K562 (cell line): ENCODE measurements around the gene COPS4. TPM values are rescaled to one million over a fixed set of nuclear protein-coding genes. Genes with fewer than 3 reads are reported as not detected.
"Not testable (repeated sequence)": the region's sequence is repeated elsewhere in the genome, so short reads cannot be mapped to it uniquely, and the experiment has no call there.

Experiments
- ATAC-seq: fragments of 200-7000 bp; cut with Tn5 transposase; 3 replicates; pipeline ENCODE4 v1.9.1; 2020; ENCODE audit warnings: moderate library complexity
- BruUV-seq: library from RNA; stranded (reverse); fragments of 400-500 nt; replicated peaks from 2 replicates; lab custom pipeline; 2021; lab: Mats Ljungman, UMichigan
- CTCF ChIA-PET: fragments of 300-600 bp; formaldehyde crosslinking; extraction: SDS; loops from one replicate; lab custom pipeline; 2021; ENCODE audit warnings: low intra/inter-chr PET ratio; lab: Yijun Ruan, JAX
- POLR2A ChIA-PET: fragments of 300-600, 350-650 bp; sonication (Branson Sonifier 250); formaldehyde crosslinking; extraction: SDS; loops from one replicate; lab custom pipeline; 2021; ENCODE audit warnings: antibody characterized with exemption, inconsistent platforms; lab: Yijun Ruan, JAX
- DNase-seq, 4 experiments: peaks; one replicate each; pipeline versions ENCODE4 v3.0.0 to v3.0.0-alpha.2; 2011 to 2018; ENCODE audit warnings: low spot score in 3 of 4, mixed read lengths in 3 of 4; ENCODE audit errors: extremely low read depth in 1 of 4
- FAIRE-seq: peaks from 2 replicates; lab custom pipeline; 2011; peaks lifted over from hg19 to GRCh38; lab: Jason Lieb, UNC
- H2AFZ ChIP-seq: 2 replicates; pipeline ENCODE4 v1.6.0; 2011; ENCODE audit warnings: low read depth, low read length, control low read depth, inconsistent platforms
- H3K27ac ChIP-seq: fragments of 200-600 bp; 3 replicates; pipeline ENCODE4 v1.8.0; 2011; ENCODE audit warnings: low read depth, mild to moderate bottlenecking, control low read depth, inconsistent platforms, low read length, moderate library complexity, mixed read lengths; ENCODE audit errors: extremely low read depth
- H3K27me3 ChIP-seq, 2 experiments: fragments of 300-600 bp in 1 of 2; 2 replicates in 1 of 2; 3 replicates in 1 of 2; pipeline versions ENCODE4 v1.6.0 to v1.8.0; 2011; ENCODE audit warnings: inconsistent platforms in 2 of 2, low read length in 2 of 2, mild to moderate bottlenecking in 1 of 2, mixed read lengths in 1 of 2, moderate library complexity in 1 of 2; ENCODE audit not compliant: control insufficient read depth in 2 of 2, insufficient read depth in 2 of 2
- H3K36me3 ChIP-seq: fragments of 300-600 bp; 3 replicates; pipeline ENCODE4 v1.8.0; 2011; ENCODE audit warnings: mild to moderate bottlenecking, low read length, inconsistent platforms; ENCODE audit not compliant: control insufficient read depth, insufficient read depth
- H3K4me1 ChIP-seq, 2 experiments: fragments of 200-600 bp in 1 of 2; replicated peaks in 1 of 2; 2 replicates in 1 of 2; 3 replicates in 1 of 2; pipeline versions ENCODE4 v1.5.1 to v1.8.0; 2011; ENCODE audit warnings: inconsistent platforms in 2 of 2, low read length in 2 of 2, mild to moderate bottlenecking in 1 of 2, mixed read lengths in 1 of 2, moderate library complexity in 1 of 2; ENCODE audit not compliant: control insufficient read depth in 2 of 2, insufficient read depth in 2 of 2
- H3K4me2 ChIP-seq: 2 replicates; pipeline ENCODE4 v1.6.1; 2011; ENCODE audit warnings: low read length, control low read depth, inconsistent platforms, mixed read lengths; ENCODE audit not compliant: insufficient read depth
- H3K4me3 ChIP-seq: fragments of 200-600 bp; sonication (generic), shearing (Covaris generic); 2 replicates; pipeline ENCODE4 v1.5.1; 2016; ENCODE audit warnings: control low read depth, inconsistent platforms
- H3K79me2 ChIP-seq: fragments of 200-600 bp; 3 replicates; pipeline ENCODE4 v1.8.0; 2011; ENCODE audit warnings: low read length, inconsistent platforms; ENCODE audit not compliant: control insufficient read depth, insufficient read depth
- H3K9ac ChIP-seq, 2 experiments: 2 replicates each; pipeline versions ENCODE4 v1.6.0 to v1.6.1; 2011; ENCODE audit warnings: low read depth in 2 of 2, low read length in 2 of 2, control low read depth in 1 of 2, inconsistent platforms in 1 of 2, mild to moderate bottlenecking in 1 of 2, mixed read lengths in 1 of 2; ENCODE audit not compliant: insufficient read depth in 1 of 2
- H3K9me1 ChIP-seq: one replicate; pipeline ENCODE4 v1.6.0; 2011; ENCODE audit warnings: inconsistent platforms, mild to moderate bottlenecking, low read length, moderate library complexity; ENCODE audit not compliant: control insufficient read depth, insufficient read depth
- H3K9me3 ChIP-seq: replicated peaks from 2 replicates; pipeline ENCODE4 v1.5.1; 2011; ENCODE audit warnings: low read depth, low read length, inconsistent platforms; ENCODE audit not compliant: control insufficient read depth, insufficient read depth
- H4K20me1 ChIP-seq: replicated peaks from 2 replicates; pipeline ENCODE4 v1.6.1; 2011; ENCODE audit warnings: low read length, inconsistent platforms, mixed read lengths; ENCODE audit not compliant: control insufficient read depth, insufficient read depth
- BCOR ChIP-seq: fragments of 450-650 bp; IDR thresholded peaks from 2 replicates; pipeline ENCODE4 v1.6.1; 2016
- KDM1A ChIP-seq, 2 experiments: fragments of 450-650 bp; IDR thresholded peaks; 2 replicates each; pipeline ENCODE4 v1.6.1; 2016; ENCODE audit warnings: mild to moderate bottlenecking in 2 of 2
- ZBTB33 ChIP-seq: sonication (generic); formaldehyde crosslinking; IDR thresholded peaks from 2 replicates; pipeline ENCODE4 v1.8.1; 2023; ENCODE audit warnings: mild to moderate bottlenecking, missing genetic modification reagents
- ZNF146 ChIP-seq: IDR thresholded peaks from one replicate; pipeline ENCODE4 v1.6.1; 2018; ENCODE audit warnings: missing compliant biosample characterization; ENCODE audit not compliant: unreplicated experiment
- WGBS: fragments of 100-300 bp; shearing (Covaris generic); methylation state at CpG from one replicate; pipeline ENCODE4 v1.1.6; 2016; ENCODE audit warnings: low coverage, mixed read lengths; ENCODE audit not compliant: insufficient coverage; ENCODE audit errors: missing lambda C conversion rate; 5-methylcytosine and 5-hydroxymethylcytosine counted together
- in situ Hi-C: fragments of 300-500 bp; cut with MboI; formaldehyde crosslinking; loops from 4 replicates; pipeline ENCODE4 v1.15.0; 2018; ENCODE audit warnings: inconsistent platforms, mixed read lengths
- intact Hi-C: fragments of 100-400 bp; cut with micrococcal nuclease; formaldehyde crosslinking; loops from 2 replicates; pipeline ENCODE4 v1.14.2; 2022
- polyA plus RNA-seq, 8 experiments: library from polyadenylated mRNA; depleted of rRNA in 4 of 8; stranded (reverse) in 5 of 8; unstranded in 3 of 8; fragments of >200 nt; fragmentation: Nextera tagmentation in 2 of 8; fragmentation: Illumina TruSeq in 1 of 8; extraction: Ambion mirVana in 2 of 8; extraction: Trizol in 1 of 8; gene quantifications; 2 replicates each; pipeline versions ENCODE4 v1.2.1 to v1.2.3, GENCODE V29; 2011 to 2014; ENCODE audit warnings: inconsistent platforms in 1 of 8, missing spikeins in 1 of 8
- total RNA-seq, 7 experiments: library from RNA; depleted of rRNA in 6 of 7; stranded (reverse); fragments of >200 nt in 6 of 7; fragmentation: Illumina TruSeq in 2 of 7; extraction: Trizol in 2 of 7; gene quantifications; 2 replicates each; pipeline versions ENCODE4 v1.2.1 to v1.2.3, GENCODE V29; 2011 to 2021; ENCODE audit warnings: low replicate concordance in 1 of 7

COPS4 gene
- total and polyA plus RNA-seq, 9 of the 15 experiments (the other 6 are each of a cell fraction or from before 2014, with no cell fraction given) = 44.7 to 180 (median 70.9) TPM

GRCh38 chr4:83022724-83023450 lies 12.1 kb upstream of the COPS4 start:
- no peak overlapping the region for H3K9ac ChIP-seq
- peaks cover 10% of the 10 kb centered on the region for H3K9me3 ChIP-seq
- ATAC-seq (no peak), FAIRE-seq (no peak), DNase-seq (no peak)
- in situ Hi-C loops (no loop called here), intact Hi-C loops (no loop called here)
- H2AFZ ChIP-seq = no peak overlapping the region
- CTCF ChIA-PET = no interaction called here
- H3K27me3 ChIP-seq = no peaks in the 10 kb centered on the region
- POLR2A ChIA-PET = interaction anchor here (1.1 to 1.2 kb wide), 2 partner anchors 8 to 12 kb away, joined by 3 to 4 read pairs; partner anchors contain the start of gene COPS4
- H3K27ac ChIP-seq = no peak overlapping the region
- WGBS = 65% methylated on average over 2 of the region's 2 CpGs
- no peak for TF ChIP-seq ZBTB33
- H3K4me3 ChIP-seq = no peak overlapping the region
- H3K9me1 ChIP-seq = no peaks in the 10 kb centered on the region
- no peaks in the 10 kb centered on the region for H3K36me3 ChIP-seq
- no TSS peak for BruUV-seq
- no peak overlapping the region for H3K4me2 ChIP-seq
- no peaks in the 10 kb centered on the region for H3K79me2 ChIP-seq
- no peaks in the 10 kb centered on the region for H4K20me1 ChIP-seq
- peaks cover 2 to 12% of the 10 kb centered on the region in 2 experiments for H3K4me1 ChIP-seq

- H3K9ac ChIP-seq, H3K9me1 ChIP-seq, H3K36me3 ChIP-seq, H2AFZ ChIP-seq, BruUV-seq, H4K20me1 ChIP-seq, H3K27me3 ChIP-seq, ATAC-seq, CTCF ChIA-PET, H3K27ac ChIP-seq, FAIRE-seq, H3K79me2 ChIP-seq, DNase-seq, H3K4me2 ChIP-seq, H3K4me3 ChIP-seq, intact Hi-C loops, H3K9me3 ChIP-seq, POLR2A ChIA-PET, in situ Hi-C loops: not testable (repeated sequence)
- peaks cover 2 to 12% of the 10 kb centered on the region in 2 experiments for H3K4me1 ChIP-seq
- TF ChIP-seq KDM1A (IDR thresholded peaks at IDR 0.05) (peak in 1 of 2 experiments; percentile 30; a peak in 2 of 4 replicates), ZNF146 (peak; percentile 93), BCOR (peak; percentile 65)
- WGBS = 29% methylated on average over 1 of the region's 1 CpG
These were observed 11.4 kb upstream of the COPS4 start for GRCh38 chr4:83023599-83023998.
